IMR-90 (cell line): ENCODE results near the gene INPP5E.

ENCODE experiments used
- CEBPB ChIP-seq: IDR thresholded peaks from 2 replicates; pipeline ENCODE4 v1.6.1; 2012; ENCODE audit warnings: low read depth, low read length, improper control_type of control experiment
- CTCF ChIP-seq: conservative IDR thresholded peaks from 2 replicates; pipeline ENCODE4 v1.5.1; 2012; ENCODE audit warnings: mild to moderate bottlenecking, low read depth, low read length, improper control_type of control experiment
- FOS ChIP-seq: fragments of 150-350 bp; IDR thresholded peaks from 2 replicates; pipeline ENCODE4 v1.6.1; 2016; ENCODE audit warnings: low read depth, low read length
- POLR2A ChIP-seq: IDR thresholded peaks from 2 replicates; pipeline ENCODE4 v1.6.1; 2012; ENCODE audit warnings: mild to moderate bottlenecking, low read depth, low read length
- RCOR1 ChIP-seq: IDR thresholded peaks from 2 replicates; pipeline ENCODE4 v1.6.1; 2012; ENCODE audit warnings: mild to moderate bottlenecking, low read length, improper control_type of control experiment; ENCODE audit not compliant: insufficient replicate concordance
- SMC3 ChIP-seq: fragments of 150-350 bp; IDR thresholded peaks from 2 replicates; pipeline ENCODE4 v1.6.1; 2016; ENCODE audit warnings: low read depth, mild to moderate bottlenecking, antibody characterized with exemption, low read length, moderate library complexity

- TF ChIP-seq CTCF (no peak), FOS (no peak), POLR2A (no peak), RCOR1 (no peak), CEBPB (no peak), SMC3 (no peak)
Measured at GRCh38 chr9:136422876-136423275, 16.8 kb downstream of the INPP5E start.
